PFSK-1 (cell line): ENCODE data around the gene RPL22L1.

ENCODE experiments used
- FOXP2 ChIP-seq: optimal IDR thresholded peaks from 2 replicates; pipeline ENCODE3; 2011; ENCODE audit warnings: borderline replicate concordance, control low read depth, inconsistent platforms; ENCODE audit not compliant: insufficient read depth; ENCODE audit errors: extremely low read length, extremely low read depth
- POLR2AphosphoS5 ChIP-seq: IDR thresholded peaks from 2 replicates; pipeline ENCODE4 v1.6.1; 2012; ENCODE audit warnings: low read depth, mild to moderate bottlenecking, control low read depth, low read length, moderate library complexity
- REST ChIP-seq, 2 experiments: IDR thresholded peaks; 2 replicates each; pipeline versions ENCODE4 v1.6.1 to v1.8.0; 2011 to 2012; ENCODE audit warnings: low read depth in 2 of 2, low read length in 2 of 2, control low read depth in 1 of 2, inconsistent platforms in 1 of 2, mild to moderate bottlenecking in 1 of 2, moderate library complexity in 1 of 2; ENCODE audit not compliant: insufficient read depth in 1 of 2
- SIN3A ChIP-seq: IDR thresholded peaks from 2 replicates; pipeline ENCODE4 v1.6.1; 2012; ENCODE audit warnings: mild to moderate bottlenecking, low read length, moderate library complexity, borderline replicate concordance; ENCODE audit not compliant: insufficient read depth
- TAF1 ChIP-seq: IDR thresholded peaks from 2 replicates; pipeline ENCODE4 v1.6.1; 2012; ENCODE audit warnings: low read length, control low read depth, borderline replicate concordance; ENCODE audit not compliant: insufficient read depth

DNA sequence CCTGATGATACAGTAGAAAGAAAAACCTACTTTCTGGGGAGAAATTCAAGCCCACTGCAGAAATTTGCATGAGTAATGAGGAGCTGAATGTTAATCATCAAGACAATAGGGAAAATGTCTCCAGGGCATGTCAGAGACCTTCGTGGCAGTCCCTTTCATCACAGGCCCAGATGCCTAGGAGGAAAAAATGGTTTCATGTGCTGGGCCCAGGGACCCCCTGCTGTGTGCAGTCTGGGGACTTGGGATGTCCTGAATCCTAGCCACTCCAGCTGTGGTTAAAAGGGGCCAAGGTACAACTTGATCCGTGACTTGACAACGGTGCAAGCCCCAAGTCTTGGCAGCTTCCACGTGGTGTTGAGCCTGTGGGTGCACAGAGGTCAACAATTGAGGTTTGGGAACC lies 48.7 kb upstream of the RPL22L1 start:
- no peak for TF ChIP-seq REST (IDR thresholded peaks at IDR 0.05; ENCODE audit: insufficient read depth in 1 of 2, low read depth in 2 of 2, low read length in 2 of 2)
- TF ChIP-seq TAF1, result no peak
- TF ChIP-seq POLR2AphosphoS5, result no peak
- TF ChIP-seq SIN3A, result no peak
- TF ChIP-seq FOXP2, result no peak
